GM18868 (cell line): ENCODE measurements around the gene CENPS.
"Not testable (repeated sequence)": the region's sequence is repeated elsewhere in the genome, so short reads cannot be mapped to it uniquely, and the experiment has no call there.

Source experiments
- ATAC-seq: cut with Tn5 transposase; IDR thresholded peaks from one replicate; pipeline ENCODE4 v1.9.1; 2021; ENCODE audit warnings: mild to moderate bottlenecking, moderate library complexity; ENCODE audit not compliant: unreplicated experiment

CENPS gene

DNA sequence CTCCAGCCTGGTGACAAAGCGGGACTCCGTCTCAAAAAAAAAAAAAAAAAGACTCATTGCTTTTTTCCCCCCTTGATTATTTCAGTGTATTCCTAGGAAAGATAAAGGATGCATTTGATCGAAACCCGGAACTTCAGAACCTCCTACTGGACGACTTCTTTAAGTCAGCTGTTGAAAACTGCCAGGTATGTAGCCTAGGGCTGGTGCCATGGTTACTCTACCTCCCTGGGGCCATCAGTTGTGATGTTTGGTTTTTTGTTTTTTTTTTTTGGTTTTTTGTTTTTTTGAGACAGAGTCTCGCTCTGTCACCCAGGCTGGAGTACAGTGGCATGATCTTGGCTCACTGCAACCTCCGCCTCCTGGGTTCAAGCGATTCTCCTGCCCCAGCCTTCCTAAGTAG, 11.5 kb upstream of the CENPS start:
- not testable (repeated sequence) for ATAC-seq

DNA sequence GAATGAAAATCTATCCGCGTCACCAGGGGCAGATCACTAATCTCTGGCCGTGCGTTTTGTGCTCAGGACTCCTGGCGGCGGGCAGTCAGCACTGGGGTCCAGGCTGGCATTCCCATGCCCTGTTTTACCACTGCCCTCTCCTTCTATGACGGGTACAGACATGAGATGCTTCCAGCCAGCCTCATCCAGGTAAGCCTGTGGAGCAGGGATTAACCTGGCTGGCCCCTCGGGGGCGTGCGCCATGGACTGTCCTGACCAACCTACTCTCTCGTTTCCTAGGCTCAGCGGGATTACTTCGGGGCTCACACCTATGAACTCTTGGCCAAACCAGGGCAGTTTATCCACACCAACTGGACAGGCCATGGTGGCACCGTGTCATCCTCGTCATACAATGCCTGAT, 10.9 kb upstream of the CENPS start:
- no peak for ATAC-seq

DNA sequence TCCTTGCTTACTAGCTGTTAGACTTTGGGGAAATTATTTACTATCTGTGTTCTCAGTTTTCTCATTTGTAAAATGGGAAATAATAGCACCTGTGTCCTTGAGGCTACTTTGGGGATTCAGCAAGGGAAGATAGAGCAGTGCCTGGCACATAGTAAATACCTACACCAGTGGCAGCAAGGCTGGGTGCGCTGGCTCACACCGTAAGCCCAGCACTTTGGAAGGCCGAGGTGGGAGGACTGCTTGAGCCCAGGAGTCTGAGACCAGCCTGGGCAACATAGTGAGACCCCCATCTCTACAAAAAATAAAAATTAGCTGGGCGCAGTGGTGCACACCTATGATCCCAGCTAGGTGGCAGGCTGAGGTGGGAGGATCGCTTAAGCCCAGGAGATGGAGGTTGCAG, 8.6 kb upstream of the CENPS start:
- ATAC-seq = no peak

DNA sequence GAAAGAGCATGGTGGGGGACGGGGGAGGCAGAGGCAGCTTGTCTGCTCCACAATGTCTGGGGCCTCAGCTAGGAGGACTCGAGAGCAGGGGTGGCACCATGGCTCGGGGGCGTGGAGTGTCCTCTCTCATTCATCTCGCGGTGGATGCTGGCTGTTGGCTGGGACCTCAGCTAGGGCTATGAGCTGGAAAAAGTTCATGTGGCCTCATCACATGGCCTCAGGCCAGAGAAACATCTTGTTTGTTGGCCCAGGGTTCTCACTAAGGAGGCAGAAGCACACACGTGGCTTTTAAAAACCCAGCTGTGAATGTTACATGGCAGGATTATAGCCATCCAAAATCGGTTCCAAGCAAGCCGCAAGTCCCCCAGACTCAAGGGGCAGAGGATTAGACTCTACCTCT, 6.2 kb upstream of the CENPS start:
- no peak for ATAC-seq

DNA sequence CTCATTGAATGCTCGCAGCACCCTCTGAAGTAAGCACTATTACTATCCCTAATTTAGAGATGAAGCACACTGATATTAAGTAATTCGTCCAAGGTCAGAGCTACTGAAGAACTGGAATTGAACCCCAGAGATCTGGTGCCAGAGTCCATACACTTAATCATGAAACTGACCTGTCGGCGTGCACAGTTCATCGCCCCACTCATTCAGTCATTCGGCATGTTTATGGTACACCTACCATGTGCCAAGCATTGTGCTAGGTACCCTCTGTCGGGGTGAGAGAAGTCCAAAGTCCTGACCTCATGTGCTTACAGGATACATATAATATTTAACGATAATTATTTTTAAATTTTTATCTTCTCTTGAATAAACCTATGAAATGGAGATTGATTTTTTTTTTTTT, 5.6 kb upstream of the CENPS start:
- no peak for ATAC-seq

DNA sequence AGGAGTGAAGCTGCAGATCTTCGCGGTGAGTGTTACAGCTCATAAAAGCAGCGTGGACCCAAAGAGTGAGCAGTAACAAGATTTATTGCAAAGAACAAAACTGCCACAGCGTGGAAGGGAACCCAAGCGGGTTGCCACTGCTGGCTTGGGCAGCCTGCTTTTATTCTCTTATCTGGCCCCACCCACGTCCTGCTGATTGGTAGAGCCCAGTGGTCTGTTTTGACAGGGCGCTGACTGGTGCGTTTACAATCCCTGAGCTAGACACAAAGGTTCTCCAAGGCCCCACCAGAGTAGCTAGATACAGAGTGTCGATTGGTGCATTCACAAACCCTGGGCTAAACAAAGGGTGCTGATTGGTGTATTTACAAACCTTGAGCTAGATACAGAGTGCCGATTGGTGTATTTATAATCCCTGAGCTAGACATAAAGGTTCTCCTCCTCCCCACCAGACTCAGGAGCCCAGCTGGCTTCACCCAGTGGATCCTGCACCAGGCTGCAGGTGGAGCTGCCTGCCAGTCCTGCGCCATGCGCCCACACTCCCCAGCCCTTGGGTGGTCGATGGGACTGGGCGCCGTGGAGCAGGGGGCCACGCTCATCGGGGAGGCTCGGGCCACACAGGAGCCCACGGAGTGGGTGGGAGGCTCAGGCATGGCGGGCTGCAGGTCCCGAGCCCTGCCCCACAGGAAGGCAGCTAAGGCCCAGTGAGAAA, 4.3 kb upstream of the CENPS start:
- ATAC-seq = not testable (repeated sequence)

DNA sequence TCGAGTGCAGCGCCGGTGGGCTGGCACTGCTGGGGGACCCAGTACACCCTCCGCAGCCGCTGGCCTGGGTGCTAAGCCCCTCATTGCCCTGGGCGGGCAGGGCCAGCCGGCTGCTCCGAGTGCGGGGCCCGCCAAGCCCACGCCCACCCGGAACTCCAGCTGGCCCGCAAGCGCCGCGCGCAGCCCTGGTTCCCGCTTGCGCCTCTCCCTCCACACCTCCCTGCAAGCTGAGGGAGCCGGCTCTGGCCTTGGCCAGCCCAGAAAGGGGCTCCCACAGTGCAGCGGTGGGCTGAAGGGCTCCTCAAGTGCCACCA, 3.7 kb upstream of the CENPS start:
- ATAC-seq = not testable (repeated sequence)

DNA sequence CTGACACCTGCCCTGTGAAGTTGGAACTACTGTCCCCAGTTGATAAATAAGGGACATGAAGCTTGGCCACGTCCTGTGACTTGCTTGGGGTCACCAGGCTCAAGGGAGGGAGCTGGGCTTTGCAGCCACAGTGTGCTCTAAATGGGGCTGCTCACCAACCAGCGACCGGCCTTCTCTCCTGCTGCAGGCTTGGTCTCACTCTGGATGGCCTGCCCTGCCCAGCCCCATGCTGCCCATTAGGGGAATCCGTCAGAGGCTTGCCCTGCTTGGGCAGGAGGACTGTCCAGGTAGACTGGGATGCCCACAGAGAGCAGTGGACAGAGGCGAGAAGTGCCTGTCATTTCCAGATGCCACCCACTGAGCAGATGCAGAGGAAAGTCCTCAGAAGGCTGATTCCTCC, 1.2 kb upstream of the CENPS start:
- no peak for ATAC-seq

DNA sequence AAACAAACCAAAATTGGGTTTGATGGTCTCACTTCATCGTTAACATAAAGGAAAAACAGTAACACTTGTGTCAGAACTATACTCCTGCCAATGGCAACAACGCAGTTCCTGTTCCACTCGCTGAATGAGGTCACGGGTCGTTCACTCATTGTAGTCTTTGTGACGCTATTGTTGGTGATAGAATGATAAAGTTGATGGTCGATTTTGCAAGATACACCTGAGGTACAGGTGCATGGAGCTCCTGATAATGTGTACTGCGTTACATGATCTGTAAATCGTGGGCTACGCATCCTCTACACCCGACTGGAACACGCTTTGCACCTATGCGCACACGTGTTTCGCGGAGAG, 391 bp upstream of the CENPS start:
- peak; percentile 14 for ATAC-seq

DNA sequence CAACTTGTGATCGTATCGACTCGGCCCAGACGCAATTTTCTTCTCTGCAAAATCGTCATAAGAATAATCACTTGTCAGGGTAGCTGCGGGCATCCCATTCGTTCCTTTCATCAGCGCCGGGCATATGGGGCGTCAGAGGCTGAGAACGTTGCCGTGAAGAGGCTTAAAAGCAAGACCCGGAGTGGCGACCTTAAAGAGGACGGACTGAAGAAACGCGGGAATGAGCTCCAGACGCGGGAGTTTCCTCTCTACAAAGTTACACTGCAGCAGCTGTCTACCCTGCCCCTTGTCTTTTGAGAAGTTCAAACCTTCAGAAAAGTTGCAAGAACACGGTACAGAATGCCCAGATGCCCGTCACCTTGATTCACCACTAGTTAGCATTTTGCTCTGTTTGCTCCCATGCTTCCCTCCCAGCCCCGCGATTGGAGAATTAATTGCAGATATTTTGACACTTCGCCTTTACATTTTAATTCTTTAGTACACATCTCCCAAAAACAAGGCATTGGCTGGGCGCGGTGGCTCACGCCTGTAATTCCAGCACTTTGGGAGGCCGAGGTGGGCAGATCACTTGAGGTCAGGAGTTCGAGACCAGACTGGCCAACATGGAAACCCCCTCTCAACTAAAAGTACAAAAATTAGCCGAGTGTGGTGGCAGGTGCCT, 967 bp downstream of the CENPS start:
- no peak for ATAC-seq

DNA sequence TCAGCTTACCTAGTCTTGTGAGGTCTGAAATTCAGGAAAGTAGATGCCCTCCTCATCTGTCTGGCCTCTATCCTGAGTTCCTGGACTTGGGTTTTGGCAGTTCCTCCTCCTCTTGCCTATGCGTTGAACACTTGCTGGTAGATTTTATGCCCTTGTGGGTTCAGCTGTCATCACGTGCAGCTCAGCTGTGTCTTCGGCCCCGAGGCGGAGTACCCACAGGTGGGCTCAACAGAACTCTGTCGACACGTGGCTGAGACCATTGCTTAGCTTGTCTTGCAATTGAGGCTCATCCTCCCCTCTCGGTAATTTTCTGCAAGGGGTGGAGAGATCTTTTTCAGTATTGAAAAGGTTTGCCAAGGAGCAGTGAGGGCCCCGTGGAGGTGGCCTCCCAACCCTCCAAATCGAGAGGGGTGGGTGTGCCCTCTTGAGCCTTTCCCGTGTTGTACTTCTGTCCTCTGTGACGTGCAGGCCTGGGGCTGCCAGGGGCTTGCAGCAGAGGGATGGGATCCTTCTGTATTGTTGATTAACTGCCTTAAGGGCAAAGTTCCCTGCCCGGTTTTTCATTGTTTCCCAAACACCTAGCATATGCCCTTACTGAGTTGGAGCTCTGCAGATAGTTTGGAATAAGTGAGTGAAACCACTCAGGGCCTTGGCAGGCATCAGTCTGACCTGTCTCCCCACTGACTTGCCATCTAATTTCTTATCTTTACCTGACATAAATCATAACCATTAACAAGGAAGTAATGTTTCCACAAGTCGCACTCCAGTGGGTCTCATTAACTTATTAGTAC, 2.9 kb downstream of the CENPS start:
- ATAC-seq = no peak

DNA sequence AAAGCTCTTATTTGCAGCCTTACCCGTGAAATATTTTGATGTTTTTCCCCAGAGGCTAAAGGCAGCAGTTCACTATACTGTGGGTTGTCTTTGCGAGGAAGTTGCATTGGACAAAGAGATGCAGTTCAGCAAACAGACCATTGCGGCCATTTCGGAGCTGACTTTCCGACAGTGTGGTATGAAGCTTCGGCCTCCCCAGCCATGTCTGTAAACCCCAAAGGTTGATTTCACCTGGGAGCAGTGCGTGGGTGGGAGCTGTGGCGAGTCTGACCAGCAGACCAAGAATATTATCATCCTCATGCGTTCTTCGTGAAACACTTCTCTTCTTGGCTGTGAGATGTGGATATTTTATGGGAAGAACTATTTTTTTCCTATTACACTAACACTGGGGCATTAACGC, 3.6 kb downstream of the CENPS start:
- ATAC-seq = no peak

DNA sequence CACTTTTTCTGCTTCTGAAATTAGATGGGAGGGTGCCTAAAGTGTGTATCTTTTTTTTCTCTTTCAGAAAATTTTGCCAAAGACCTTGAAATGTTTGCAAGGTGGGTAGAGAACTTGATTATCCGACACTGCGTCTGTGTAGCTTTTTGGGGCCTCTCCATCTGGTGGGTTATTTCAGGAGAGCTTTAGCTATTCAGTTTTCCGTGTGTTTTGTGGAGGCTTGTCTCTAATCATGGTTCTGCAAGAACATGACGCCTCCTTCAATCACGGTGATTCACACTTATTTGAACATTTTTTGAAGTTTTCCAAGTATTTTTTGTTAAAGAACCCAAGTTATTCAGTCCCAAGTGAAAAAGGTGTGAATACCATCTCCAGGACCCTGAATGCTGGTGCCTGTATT, 4.4 kb downstream of the CENPS start:
- ATAC-seq = no peak

DNA sequence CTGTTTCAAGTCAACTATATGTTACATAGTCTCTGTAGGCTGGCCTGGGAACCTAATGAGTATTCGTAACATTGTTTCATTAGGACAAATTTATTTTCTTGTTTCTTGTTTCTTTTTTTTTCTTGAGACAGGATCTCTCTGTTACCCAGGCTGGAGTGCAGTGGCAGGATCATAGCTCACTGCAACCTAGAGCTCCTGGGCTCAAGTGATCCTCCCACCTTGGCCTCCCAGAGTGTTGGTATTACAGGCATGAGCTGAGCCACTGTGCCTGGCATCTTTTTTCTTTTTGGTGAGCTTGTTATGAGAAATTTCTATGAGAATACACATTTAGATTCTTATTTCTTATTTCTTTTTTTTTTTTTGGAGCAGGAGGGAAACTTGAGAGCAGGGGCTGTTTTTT, 6.8 kb downstream of the CENPS start:
- no peak for ATAC-seq

DNA sequence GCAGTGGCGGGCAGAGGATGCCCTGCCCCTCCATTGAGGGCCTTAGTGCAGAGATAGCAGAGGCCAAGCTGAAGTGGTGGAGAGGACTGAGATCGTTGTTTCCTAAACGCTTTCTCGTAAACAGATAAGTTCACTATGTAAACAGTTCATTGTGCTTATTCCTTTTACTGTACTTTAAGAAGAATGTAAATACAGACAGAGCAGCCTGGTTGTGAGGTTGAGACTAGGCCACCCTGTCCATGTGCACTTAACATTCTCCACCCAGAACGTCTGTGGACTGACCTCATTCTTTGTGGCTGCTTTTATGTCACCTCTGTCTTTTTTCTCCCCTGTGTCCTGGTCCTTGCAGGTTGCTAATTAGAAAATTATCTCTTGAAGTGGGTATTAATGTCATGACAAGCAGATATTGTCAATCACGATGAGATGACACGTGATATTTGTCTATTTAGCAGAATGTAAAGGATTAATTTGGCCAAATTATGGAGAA, 8.5 kb downstream of the CENPS start:
- no peak for ATAC-seq

DNA sequence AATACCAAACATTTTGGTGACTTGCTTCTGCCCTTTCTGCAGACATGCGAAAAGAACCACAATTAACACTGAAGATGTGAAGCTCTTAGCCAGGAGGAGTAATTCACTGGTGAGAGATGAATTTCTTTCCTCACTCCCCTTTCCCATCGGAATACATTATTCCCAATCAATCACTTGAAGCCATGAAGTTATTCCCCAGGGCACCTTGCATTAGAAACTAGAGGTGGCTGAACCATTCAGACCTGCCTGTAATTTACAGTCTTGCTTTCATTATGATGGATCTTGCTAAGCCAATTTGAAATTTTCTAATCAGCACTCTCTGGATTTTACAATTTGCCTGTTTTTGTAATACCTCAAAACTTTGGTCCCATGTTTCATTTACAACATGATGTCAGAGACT, 10.1 kb downstream of the CENPS start:
- no peak for ATAC-seq

DNA sequence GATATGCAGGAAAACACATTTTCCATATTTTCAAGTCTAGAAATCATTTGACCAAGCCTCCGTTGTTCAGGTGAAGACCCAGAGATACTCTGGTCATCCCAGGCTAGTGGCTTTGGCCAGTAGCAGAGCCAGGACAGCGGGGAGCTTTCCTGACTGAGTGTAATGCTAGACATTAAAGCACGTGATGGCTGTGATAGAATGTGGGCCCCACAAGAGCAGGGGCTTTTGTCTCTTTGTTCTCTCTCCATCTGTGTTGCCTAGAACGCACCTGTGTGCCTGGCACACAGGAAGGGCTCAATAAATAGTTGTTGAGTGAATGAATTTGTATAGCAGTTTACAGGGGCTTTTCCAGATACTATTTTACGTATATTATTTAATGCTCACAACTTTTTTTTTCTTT, 10.6 kb downstream of the CENPS start:
- ATAC-seq = no peak

DNA sequence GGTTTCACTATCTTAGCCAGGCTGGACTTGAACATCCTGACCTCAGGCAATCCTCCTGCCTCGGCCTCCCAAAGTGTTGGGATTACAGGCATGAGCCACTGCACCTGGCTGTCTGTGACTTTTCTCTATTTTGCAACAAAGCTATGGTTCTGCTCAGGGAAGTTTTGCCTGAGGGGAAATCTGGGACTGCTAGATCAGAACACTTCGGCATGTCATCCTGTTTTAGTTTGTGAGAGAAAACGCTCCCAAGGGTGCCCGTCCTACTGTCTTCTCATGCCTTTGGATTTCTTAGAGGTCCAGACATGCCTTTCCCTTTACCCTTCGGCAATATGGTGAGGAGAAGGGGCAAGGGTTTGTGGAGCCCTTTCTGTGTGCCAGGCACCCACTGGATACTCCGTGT, 14.0 kb downstream of the CENPS start:
- no peak for ATAC-seq

DNA sequence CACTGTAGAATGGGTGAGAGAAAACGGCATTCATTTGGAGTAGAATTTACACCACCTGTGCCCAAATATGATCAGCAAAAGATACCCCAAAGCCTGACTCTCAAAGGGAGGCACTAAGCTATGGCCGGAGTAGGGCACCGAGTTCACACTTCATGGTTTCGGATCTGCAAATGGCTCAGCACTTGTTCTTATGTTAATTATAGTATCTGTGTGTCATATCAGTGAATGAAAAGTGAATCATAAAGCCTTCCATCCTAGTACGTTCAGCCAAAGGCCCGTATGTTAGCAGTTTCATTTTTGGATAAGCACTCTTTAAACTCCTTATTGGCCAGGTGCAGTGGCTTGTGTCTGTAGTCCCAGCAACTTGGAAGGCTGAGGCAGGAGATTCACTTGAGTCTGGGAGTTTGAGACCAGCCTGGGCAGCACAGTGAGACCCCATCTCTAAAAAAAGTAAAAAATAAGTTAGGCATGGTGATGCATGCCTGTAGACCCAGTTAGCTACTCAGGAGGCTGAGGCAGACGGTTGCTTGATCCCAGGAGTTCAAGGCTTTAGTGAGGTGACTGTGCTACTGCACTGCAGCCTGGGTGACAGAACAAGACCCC, 14.7 kb downstream of the CENPS start:
- ATAC-seq = no peak

DNA sequence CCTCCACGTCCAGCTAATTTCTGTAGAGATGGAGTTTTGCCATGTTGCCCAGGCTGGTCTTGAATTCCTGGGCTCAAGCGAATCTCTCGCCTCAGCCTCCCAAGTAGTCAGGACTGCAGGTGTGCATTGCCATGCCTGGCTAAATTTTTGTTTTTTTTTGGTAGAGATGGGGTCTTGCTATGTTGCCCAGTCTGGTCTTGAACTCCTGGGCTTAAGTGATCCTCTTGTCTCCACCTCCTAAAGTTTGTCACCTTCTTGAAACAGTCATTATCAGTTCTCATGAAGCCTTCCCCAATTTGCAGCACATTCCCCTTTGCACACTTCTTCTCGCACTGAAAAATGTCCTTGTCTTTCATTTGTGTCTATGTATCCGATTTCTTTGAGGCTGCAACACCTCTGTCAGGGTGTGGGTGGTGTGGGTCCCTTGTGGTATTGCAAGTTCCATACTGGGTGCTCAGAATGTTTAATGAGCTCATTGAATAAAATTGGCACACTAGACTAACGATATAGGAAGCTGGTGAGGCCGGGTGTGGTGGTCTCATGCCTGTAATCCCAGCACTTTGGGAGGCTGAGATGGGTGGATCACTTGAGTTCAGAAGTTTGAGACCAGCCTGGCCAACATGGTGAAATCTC, 16.7 kb downstream of the CENPS start:
- no peak for ATAC-seq

DNA sequence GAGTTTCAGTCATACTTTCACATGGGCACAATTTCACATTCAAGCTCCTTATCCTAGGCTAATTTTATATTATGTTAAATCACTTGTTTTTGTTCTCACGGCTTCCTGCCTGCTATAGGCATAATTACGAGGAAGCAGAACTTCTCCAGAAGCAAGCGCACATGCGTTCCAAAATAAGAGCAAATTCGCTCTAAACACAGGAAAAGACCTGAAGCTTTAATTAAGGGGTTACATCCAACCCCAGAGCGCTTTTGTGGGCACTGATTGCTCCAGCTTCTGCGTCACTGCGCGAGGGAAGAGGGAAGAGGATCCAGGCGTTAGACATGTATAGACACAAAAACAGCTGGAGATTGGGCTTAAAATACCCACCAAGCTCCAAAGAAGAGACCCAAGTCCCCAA, 19.5 kb downstream of the CENPS start, which contains the start of gene CORT:
TSS of gene CORT (plus strand) at position 281 of the 400 bp plus-strand sequence. CDS start 193 bp downstream, outside the sequence.
- no peak for ATAC-seq
